A549 (cell line): ENCODE data around the gene FOXE1. TPM values are rescaled to one million over a fixed set of nuclear protein-coding genes. Genes with fewer than 3 reads are reported as not detected.

ENCODE experiments used
- ATAC-seq, 2 experiments: fragments of 200-7000 bp in 1 of 2; fragments of >200 bp in 1 of 2; cut with Nextera tagmentation in 1 of 2; cut with Tn5 transposase in 1 of 2; 3 replicates each; pipeline versions ENCODE4 v1.8.0 to v1.9.1; 2018 to 2020; ENCODE audit warnings: mild to moderate bottlenecking in 1 of 2, moderate library complexity in 1 of 2
- CTCF ChIA-PET: fragments of 300-600 bp; sonication (Branson Sonifier 250); formaldehyde crosslinking; extraction: SDS; loops from one replicate; lab custom pipeline; 2021; ENCODE audit warnings: antibody characterized with exemption, inconsistent platforms; lab: Yijun Ruan, JAX
- POLR2A ChIA-PET: fragments of 350-600 bp; formaldehyde crosslinking; extraction: SDS; loops from one replicate; lab custom pipeline; 2021; ENCODE audit warnings: antibody characterized with exemption, inconsistent platforms; lab: Yijun Ruan, JAX
- DNase-seq, 2 experiments: peaks; one replicate each; pipeline versions ENCODE4 v3.0.0 to v3.0.0-alpha.2; 2011 to 2016; ENCODE audit warnings: low read depth in 1 of 2, low spot score in 1 of 2
- FAIRE-seq: peaks from 2 replicates; lab custom pipeline; 2011; peaks lifted over from hg19 to GRCh38; lab: Jason Lieb, UNC
- H3K27ac ChIP-seq, 2 experiments: fragments of >200 bp; sonication (Bioruptor Twin); formaldehyde crosslinking; 3 replicates each; pipeline ENCODE4 v1.5.1; 2016 to 2017
- H3K4me1 ChIP-seq: fragments of >200 bp; sonication (Bioruptor Twin); formaldehyde crosslinking; 3 replicates; pipeline ENCODE4 v1.6.1; 2016
- H3K4me2 ChIP-seq: fragments of >200 bp; sonication (Bioruptor Twin); formaldehyde crosslinking; 3 replicates; pipeline ENCODE4 v1.6.1; 2016
- H3K4me3 ChIP-seq: fragments of >200 bp; sonication (Bioruptor Twin); formaldehyde crosslinking; 3 replicates; pipeline ENCODE4 v1.5.1; 2016
- H3K9me3 ChIP-seq: fragments of >200 bp; sonication (Bioruptor Twin); formaldehyde crosslinking; 3 replicates; pipeline ENCODE4 v1.6.1; 2016
- BHLHE40 ChIP-seq: IDR thresholded peaks from 2 replicates; pipeline ENCODE4 v1.6.1; 2012; ENCODE audit warnings: low read depth, low read length, inconsistent platforms
- CHD2 ChIP-seq: fragments of 150-350 bp; IDR thresholded peaks from 2 replicates; pipeline ENCODE4 v1.6.1; 2014; ENCODE audit warnings: low read length; ENCODE audit not compliant: partially characterized antibody
- CTCF ChIP-seq: fragments of >200 bp; sonication (Bioruptor Twin); formaldehyde crosslinking; IDR thresholded peaks from 3 replicates; pipeline ENCODE4 v1.5.1; 2016
- E2F6 ChIP-seq: IDR thresholded peaks from 2 replicates; pipeline ENCODE4 v1.6.1; 2012; ENCODE audit warnings: low read depth, borderline replicate concordance
- EP300 ChIP-seq, 2 experiments: fragments of >200 bp; sonication (Bioruptor Twin); formaldehyde crosslinking; IDR thresholded peaks; 2 replicates in 1 of 2; 3 replicates in 1 of 2; pipeline ENCODE4 v1.6.1; 2016 to 2017
- ESRRA ChIP-seq: fragments of 150-350 bp; IDR thresholded peaks from 2 replicates; pipeline ENCODE4 v1.6.1; 2014; ENCODE audit warnings: mild to moderate bottlenecking, low read length, borderline replicate concordance
- FOSB ChIP-seq: fragments of 250-450 bp; sonication (Bioruptor Pico); IDR thresholded peaks from 2 replicates; pipeline ENCODE4 v1.5.0; 2020; ENCODE audit warnings: mild to moderate bottlenecking, moderate library complexity
- FOSL2 ChIP-seq, 2 experiments: fragments of 450-650 bp in 1 of 2; fragments of >200 bp in 1 of 2; sonication (Bioruptor Twin) in 1 of 2; formaldehyde crosslinking; IDR thresholded peaks; 2 replicates each; pipeline versions ENCODE4 v1.5.0 to v1.6.1; 2016 to 2020; ENCODE audit warnings: mild to moderate bottlenecking in 1 of 2, moderate library complexity in 1 of 2
- HEYL ChIP-seq: fragments of 250-450 bp; sonication (Bioruptor Pico); IDR thresholded peaks from 2 replicates; pipeline ENCODE4 v1.8.0; 2021; ENCODE audit warnings: mild to moderate bottlenecking, moderate library complexity
- HMGXB4 ChIP-seq: fragments of 250-450 bp; sonication (Bioruptor Pico); IDR thresholded peaks from 2 replicates; pipeline ENCODE4 v1.5.0; 2021; ENCODE audit warnings: mild to moderate bottlenecking, moderate library complexity, borderline replicate concordance
- HOXB13 ChIP-seq: fragments of 250-450 bp; sonication (Bioruptor Pico); IDR thresholded peaks from 2 replicates; pipeline ENCODE4 v1.5.0; 2020; ENCODE audit warnings: low read depth, mild to moderate bottlenecking, moderate library complexity
- HOXB5 ChIP-seq: fragments of 250-450 bp; sonication (Bioruptor Pico); IDR thresholded peaks from 2 replicates; pipeline ENCODE4 v1.5.0; 2020; ENCODE audit warnings: mild to moderate bottlenecking, moderate library complexity
- KDM1A ChIP-seq: fragments of 200-600 bp; sonication (generic); IDR thresholded peaks from 2 replicates; pipeline ENCODE4 v1.6.1; 2016; ENCODE audit warnings: low read depth, mild to moderate bottlenecking
- MAFK ChIP-seq: fragments of 450-650 bp; IDR thresholded peaks from 2 replicates; pipeline ENCODE4 v1.6.1; 2014; ENCODE audit not compliant: partially characterized antibody
- MYC ChIP-seq: IDR thresholded peaks from 2 replicates; pipeline ENCODE4 v1.6.1; 2012; ENCODE audit warnings: mild to moderate bottlenecking, inconsistent platforms, low read length, improper control_type of control experiment, borderline replicate concordance
- NFE2L2 ChIP-seq: fragments of 150-350 bp; conservative IDR thresholded peaks from 2 replicates; pipeline ENCODE4 v1.6.1; 2014; ENCODE audit warnings: low read length
- PHF8 ChIP-seq: fragments of 200-600 bp; sonication (generic); IDR thresholded peaks from 2 replicates; pipeline ENCODE4 v1.6.1; 2016; ENCODE audit warnings: low read depth, mild to moderate bottlenecking, antibody characterized with exemption, moderate library complexity, borderline replicate concordance
- POLR2A ChIP-seq: IDR thresholded peaks from 2 replicates; pipeline ENCODE4 v1.6.1; 2012; ENCODE audit warnings: mild to moderate bottlenecking, low read length
- POLR2AphosphoS2 ChIP-seq: conservative IDR thresholded peaks from 2 replicates; pipeline ENCODE4 v1.6.1; 2012; ENCODE audit warnings: low read length, improper control_type of control experiment, inconsistent platforms
- RAD21 ChIP-seq, 2 experiments: fragments of >200 bp in 1 of 2; sonication (Bioruptor Twin) in 1 of 2; formaldehyde crosslinking in 1 of 2; IDR thresholded peaks in 1 of 2; conservative IDR thresholded peaks in 1 of 2; 2 replicates in 1 of 2; 3 replicates in 1 of 2; pipeline ENCODE4 v1.6.1; 2012 to 2018; ENCODE audit warnings: inconsistent platforms in 1 of 2
- RCOR1 ChIP-seq: fragments of 150-350 bp; IDR thresholded peaks from 2 replicates; pipeline ENCODE4 v1.6.1; 2014; ENCODE audit warnings: antibody characterized with exemption, low read length, low read depth
- RFX5 ChIP-seq: fragments of 450-650 bp; IDR thresholded peaks from 2 replicates; pipeline ENCODE4 v1.7.1; 2014; ENCODE audit warnings: antibody characterized with exemption, mild to moderate bottlenecking, moderate library complexity
- SMC3 ChIP-seq: fragments of >200 bp; sonication (Bioruptor Twin); formaldehyde crosslinking; IDR thresholded peaks from 3 replicates; pipeline ENCODE4 v1.6.1; 2018; ENCODE audit warnings: inconsistent platforms
- USF2 ChIP-seq: fragments of 450-650 bp; IDR thresholded peaks from 2 replicates; pipeline ENCODE4 v1.6.1; 2014; ENCODE audit warnings: antibody characterized with exemption
- ZC3H11A ChIP-seq: fragments of 450-650 bp; IDR thresholded peaks from 2 replicates; pipeline ENCODE4 v1.6.1; 2014; ENCODE audit warnings: antibody characterized with exemption, mild to moderate bottlenecking
- ZNF302 ChIP-seq: fragments of 250-450 bp; sonication (Bioruptor Pico); IDR thresholded peaks from 2 replicates; pipeline ENCODE4 v1.9.0; 2021; ENCODE audit warnings: inconsistent platforms, mild to moderate bottlenecking, moderate library complexity
- ZSCAN20 ChIP-seq: fragments of 250-450 bp; sonication (Bioruptor Pico); IDR thresholded peaks from 2 replicates; pipeline ENCODE4 v1.8.0; 2022; ENCODE audit warnings: mild to moderate bottlenecking, moderate library complexity
- WGBS: methylation state at CpG from one replicate; pipeline ENCODE4 v1.1.6; 2017; ENCODE audit errors: missing lambda C conversion rate; 5-methylcytosine and 5-hydroxymethylcytosine counted together
- polyA minus RNA-seq: library from RNA; depleted of rRNA, polyadenylated mRNA; stranded (reverse); fragments of >200 nt; gene quantifications from 2 replicates; pipeline ENCODE4 v1.2.3, GENCODE V29; 2011; rRNA and poly(A)+ RNA removed
- polyA plus RNA-seq, 4 experiments: library from polyadenylated mRNA; depleted of rRNA in 3 of 4; stranded (reverse); fragments of >200 nt; fragmentation: RNase III in 1 of 4; extraction: RNeasy Plus Mini Kit Qiagen cat#74134 plus additional on column Dnase treatment in 1 of 4; gene quantifications; 2 replicates in 3 of 4; 3 replicates in 1 of 4; pipeline ENCODE4 v1.2.3, GENCODE V29; 2011 to 2017
- TF ChIP-seq, protein P1 (sequence below): IDR thresholded peaks from 2 replicates; pipeline ENCODE4 v1.6.1; 2012
- TF ChIP-seq, protein P2 (sequence below): fragments of 250-450 bp; sonication (Bioruptor Pico); IDR thresholded peaks from 2 replicates; pipeline ENCODE4 v1.5.0; 2020; ENCODE audit warnings: low read depth, mild to moderate bottlenecking, moderate library complexity
- TF ChIP-seq, protein P3 (sequence below): fragments of >200 bp; sonication (Bioruptor Twin); formaldehyde crosslinking; IDR thresholded peaks from 2 replicates; pipeline ENCODE4 v1.6.1; 2016

The FOXE1 gene
- polyA plus RNA-seq (2011; rRNA removed) = 4.3 and 5.5 TPM in 2 replicates
- 3.0 and 4.6 TPM in 2 replicates for polyA plus RNA-seq (2012; cell fraction: cytosol; rRNA removed)
- polyA plus RNA-seq (2012; cell fraction: nucleus; rRNA removed) = 4.0 and 4.5 TPM in 2 replicates
- 5.7 to 6.8 TPM (median 6.3 TPM) in 3 replicates for polyA plus RNA-seq (2017; fragmentation: RNase III; extraction: RNeasy Plus Mini Kit Qiagen cat#74134 plus additional on column Dnase treatment)
- 3.5 and 4.0 TPM in 2 replicates for polyA minus RNA-seq

DNA sequence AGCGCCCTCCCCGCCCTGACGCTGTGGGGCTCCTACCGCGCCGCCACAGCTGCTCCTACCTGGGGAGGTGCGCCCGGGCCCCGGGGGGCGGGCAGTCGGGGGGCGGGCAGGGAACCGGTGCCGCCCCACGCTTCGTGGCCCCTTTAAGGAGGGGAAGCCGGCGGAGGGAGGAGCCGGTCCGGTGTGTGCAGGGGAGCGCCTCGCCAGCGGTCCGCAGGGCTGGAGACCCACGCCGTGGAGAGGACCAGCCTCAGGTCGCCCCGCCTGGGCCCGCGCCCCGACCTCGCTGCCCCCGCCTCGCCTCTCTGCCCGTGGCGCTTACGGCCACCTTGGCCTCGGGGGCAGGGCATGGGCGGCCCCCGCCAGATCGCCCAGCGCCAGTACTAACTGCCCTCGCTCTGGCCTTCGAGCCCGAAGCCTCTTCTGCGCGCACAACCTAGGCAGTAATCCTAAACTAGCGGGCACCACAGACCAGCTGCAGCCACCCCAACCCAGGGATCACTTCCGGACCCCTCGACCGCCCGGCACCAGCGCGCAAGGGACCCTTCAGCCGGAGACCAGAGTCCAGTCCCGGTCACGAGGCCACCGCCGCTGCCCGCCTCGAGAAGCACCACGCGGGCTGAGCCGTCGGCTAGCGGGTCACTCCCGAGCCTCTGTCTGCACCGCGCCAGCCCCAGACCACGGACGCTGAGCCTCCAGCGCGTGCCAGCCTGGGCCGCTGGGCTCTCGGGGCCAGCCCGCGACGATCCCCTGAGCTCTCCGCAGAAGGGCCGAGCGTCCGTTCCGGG, at the start of gene FOXE1:
TSS of gene FOXE1 (plus strand) at position 171 of the 788 bp plus-strand sequence. CDS start 689 bp downstream, outside the sequence.
- Histone ChIP-seq H3K4me3 (peak within 1 kb of the TSS; percentile 74), H3K4me2 (peak within 1 kb of the TSS; percentile 88), H3K9me3 (no peaks in the 10 kb centered on the region), H3K27ac (peak within 1 kb of the TSS; percentile 96 to 98), H3K4me1 (peaks cover 28% of the 10 kb centered on the region)
- ChIA-PET POLR2A (interaction anchor here (0.5 to 1.8 kb wide), 6 partner anchors 10 to 69 kb away, joined by 3 to 14 read pairs (median 9); partner anchors contain the start of gene TRMO), CTCF (interaction anchor here (0.7 to 2.4 kb wide), 28 partner anchors 9 to 148 kb away, joined by 3 to 22 read pairs (median 6); no protein-coding TSS in a partner anchor)
- 91% methylated on average over 33 of the region's 83 CpGs for WGBS
- ATAC-seq (peak; percentile 60 to 69), DNase-seq (peak; percentile 31 to 34), FAIRE-seq (no peak)
- no peak for TF ChIP-seq PHF8
- TF ChIP-seq POLR2A = no peak
- TF ChIP-seq RAD21 (conservative IDR thresholded peaks at IDR 0.05 in 1 of 2, IDR thresholded peaks at IDR 0.05 in 1 of 2) = no peak
- TF ChIP-seq, protein P1, sequence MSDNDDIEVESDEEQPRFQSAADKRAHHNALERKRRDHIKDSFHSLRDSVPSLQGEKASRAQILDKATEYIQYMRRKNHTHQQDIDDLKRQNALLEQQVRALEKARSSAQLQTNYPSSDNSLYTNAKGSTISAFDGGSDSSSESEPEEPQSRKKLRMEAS = peak; percentile 84
- no peak for TF ChIP-seq HEYL (CRISPR knock-in tag)
- TF ChIP-seq, protein P2, sequence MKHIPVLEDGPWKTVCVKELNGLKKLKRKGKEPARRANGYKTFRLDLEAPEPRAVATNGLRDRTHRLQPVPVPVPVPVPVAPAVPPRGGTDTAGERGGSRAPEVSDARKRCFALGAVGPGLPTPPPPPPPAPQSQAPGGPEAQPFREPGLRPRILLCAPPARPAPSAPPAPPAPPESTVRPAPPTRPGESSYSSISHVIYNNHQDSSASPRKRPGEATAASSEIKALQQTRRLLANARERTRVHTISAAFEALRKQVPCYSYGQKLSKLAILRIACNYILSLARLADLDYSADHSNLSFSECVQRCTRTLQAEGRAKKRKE = peak; percentile 52; the same call in 1 of the 2 replicates
- no peak for TF ChIP-seq RCOR1
- TF ChIP-seq MAFK = no peak
- TF ChIP-seq KDM1A = no peak
- TF ChIP-seq NFE2L2 = no peak
- TF ChIP-seq ZSCAN20 (CRISPR knock-in tag) = no peak
- no peak for TF ChIP-seq FOSL2 (IDR thresholded peaks at IDR 0.05)
- no peak for TF ChIP-seq FOSL2 (CRISPR knock-in tag; IDR thresholded peaks at IDR 0.05)
- TF ChIP-seq POLR2AphosphoS2 = no peak
- TF ChIP-seq CHD2 = no peak
- peak; percentile 46; the same call in 1 of the 2 replicates for TF ChIP-seq USF2
- peak; percentile 78 for TF ChIP-seq E2F6
- no peak for TF ChIP-seq ZNF302
- TF ChIP-seq ZC3H11A = no peak
- no peak for TF ChIP-seq ESRRA
- TF ChIP-seq SMC3 = no peak
- no peak for TF ChIP-seq CTCF
- TF ChIP-seq HOXB5 (CRISPR knock-in tag) = no peak
- no peak for TF ChIP-seq EP300 (IDR thresholded peaks at IDR 0.05)
- TF ChIP-seq HOXB13 (CRISPR knock-in tag) = 0 out of 2 replicates have a peak, but pooled peaks have one; percentile 50
- no peak for TF ChIP-seq MYC
- TF ChIP-seq FOSB (CRISPR knock-in tag) = no peak
- no peak for TF ChIP-seq RFX5
- TF ChIP-seq HMGXB4 (CRISPR knock-in tag) = no peak; the same call in 1 of the 2 replicates
- TF ChIP-seq BHLHE40 = no peak
- TF ChIP-seq, protein P3, sequence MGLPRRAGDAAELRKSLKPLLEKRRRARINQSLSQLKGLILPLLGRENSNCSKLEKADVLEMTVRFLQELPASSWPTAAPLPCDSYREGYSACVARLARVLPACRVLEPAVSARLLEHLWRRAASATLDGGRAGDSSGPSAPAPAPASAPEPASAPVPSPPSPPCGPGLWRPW = no peak
